Upper lobe of left lung (tissue), 6 donors: ENCODE measurements around the gene ASB15. TPM values are rescaled to one million over a fixed set of nuclear protein-coding genes. Genes with fewer than 3 reads are reported as not detected.

Experiments used
- ATAC-seq, 2 donors: fragments of 200-7000 bp; cut with Tn5 transposase; one replicate each; pipeline ENCODE4 v1.9.1; 2022; ENCODE audit warnings: mild to moderate bottlenecking in 2 of 2, moderate library complexity in 2 of 2; ENCODE audit not compliant: low FRiP score in 2 of 2
- DNase-seq, 2 donors: peaks; one replicate each; pipeline ENCODE4 v3.0.0-alpha.2; 2019 to 2020
- H3K27ac ChIP-seq, 4 donors: fragments of 200-600 bp; sonication (generic); one replicate each; pipeline ENCODE4 v1.5.1; 2016 to 2019
- H3K27me3 ChIP-seq, 4 donors: fragments of 200-600 bp; sonication (generic); one replicate each; pipeline ENCODE4 v1.5.1; 2017 to 2019
- H3K36me3 ChIP-seq, 4 donors: fragments of 200-600 bp; sonication (generic); one replicate each; pipeline ENCODE4 v1.5.1; 2016 to 2019
- H3K4me1 ChIP-seq, 4 donors: fragments of 200-600 bp; sonication (generic); one replicate each; pipeline ENCODE4 v1.5.1; 2018 to 2019
- H3K4me3 ChIP-seq, 4 donors: fragments of 200-600 bp; sonication (generic); one replicate each; pipeline ENCODE4 v1.5.1; 2017 to 2019; ENCODE audit warnings: mild to moderate bottlenecking in 2 of 4, moderate library complexity in 1 of 4
- H3K9me3 ChIP-seq, 4 donors: fragments of 200-600 bp; sonication (generic); one replicate each; pipeline ENCODE4 v1.5.1; 2018 to 2019
- EP300 ChIP-seq, 4 donors: sonication (generic); formaldehyde crosslinking; IDR thresholded peaks; one replicate each; pipeline ENCODE4 v1.5.1; 2017; ENCODE audit warnings: antibody characterized with exemption in 4 of 4, control low read depth in 2 of 4
- POLR2A ChIP-seq, 4 donors: fragments of 450-650 bp; IDR thresholded peaks; one replicate each; pipeline ENCODE4 v1.5.1; 2016 to 2017; ENCODE audit warnings: antibody characterized with exemption in 4 of 4, mild to moderate bottlenecking in 2 of 4
- POLR2AphosphoS5 ChIP-seq, 2 donors: sonication (generic); formaldehyde crosslinking; IDR thresholded peaks; one replicate each; pipeline ENCODE4 v1.5.1; 2017; ENCODE audit warnings: antibody characterized with exemption in 2 of 2
- WGBS, 2 donors: methylation state at CpG; one replicate each; pipeline ENCODE4 v1.1.5; 2017 to 2018; 5-methylcytosine and 5-hydroxymethylcytosine counted together
- total RNA-seq, 6 donors: library from RNA; depleted of rRNA in 4 of 6; stranded (reverse); fragments of >200 nt in 4 of 6; gene quantifications; one replicate each; pipeline versions ENCODE4 v1.1.0 to v1.2.1, GENCODE V29; 2016 to 2021
- TF ChIP-seq, protein P1 (sequence below), 6 experiments: fragments of 450-650 bp in 4 of 6; fragments of 200-600 bp in 2 of 6; sonication (generic) in 2 of 6; IDR thresholded peaks; one replicate each; pipeline ENCODE4 v1.5.1; 2016 to 2019; ENCODE audit warnings: antibody characterized with exemption in 6 of 6
- donor health status: DM: no; HTN: no; CAD: no; lungs with moderate emphysema.
- donor health status: DM: no; HTN: yes; CAD: no; lungs with severe emphysema.

Gene ASB15
- total RNA-seq, 6 donors from 2014 or later, result not detected

DNA sequence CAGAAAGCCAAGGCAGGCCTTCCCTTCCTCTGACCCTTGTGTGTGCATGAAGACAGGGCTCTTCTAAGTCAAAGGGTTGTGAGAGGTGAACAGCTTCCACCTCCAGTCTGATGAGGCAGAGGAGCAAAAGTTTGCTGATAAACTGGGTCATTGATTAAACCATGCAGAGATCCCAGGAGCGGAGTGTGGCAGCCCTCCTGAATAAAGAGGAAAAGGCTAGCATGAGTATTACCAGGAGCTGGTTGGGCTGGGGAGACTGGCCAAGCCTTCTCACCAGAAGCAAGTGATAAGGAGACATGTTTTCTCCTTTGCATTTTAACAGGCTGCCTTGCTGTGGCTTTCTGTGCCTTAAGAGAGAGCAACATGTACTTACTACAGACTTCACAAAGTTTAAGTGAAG, 64.3 kb downstream of the ASB15 start:
- Histone ChIP-seq H3K36me3 (no peaks in the 10 kb centered on the region), H3K9me3 (no peaks in the 10 kb centered on the region), H3K4me3 (no peak overlapping the region), H3K27ac (no peak overlapping the region), H3K4me1 (no peaks in the 10 kb centered on the region), H3K27me3 (no peaks in the 10 kb centered on the region)
- ATAC-seq (no peak), DNase-seq (no peak)
- TF ChIP-seq POLR2A (IDR thresholded peaks at IDR 0.05) (no peak), POLR2AphosphoS5 (IDR thresholded peaks at IDR 0.05) (no peak), EP300 (IDR thresholded peaks at IDR 0.05) (no peak)
- TF ChIP-seq, protein P1, sequence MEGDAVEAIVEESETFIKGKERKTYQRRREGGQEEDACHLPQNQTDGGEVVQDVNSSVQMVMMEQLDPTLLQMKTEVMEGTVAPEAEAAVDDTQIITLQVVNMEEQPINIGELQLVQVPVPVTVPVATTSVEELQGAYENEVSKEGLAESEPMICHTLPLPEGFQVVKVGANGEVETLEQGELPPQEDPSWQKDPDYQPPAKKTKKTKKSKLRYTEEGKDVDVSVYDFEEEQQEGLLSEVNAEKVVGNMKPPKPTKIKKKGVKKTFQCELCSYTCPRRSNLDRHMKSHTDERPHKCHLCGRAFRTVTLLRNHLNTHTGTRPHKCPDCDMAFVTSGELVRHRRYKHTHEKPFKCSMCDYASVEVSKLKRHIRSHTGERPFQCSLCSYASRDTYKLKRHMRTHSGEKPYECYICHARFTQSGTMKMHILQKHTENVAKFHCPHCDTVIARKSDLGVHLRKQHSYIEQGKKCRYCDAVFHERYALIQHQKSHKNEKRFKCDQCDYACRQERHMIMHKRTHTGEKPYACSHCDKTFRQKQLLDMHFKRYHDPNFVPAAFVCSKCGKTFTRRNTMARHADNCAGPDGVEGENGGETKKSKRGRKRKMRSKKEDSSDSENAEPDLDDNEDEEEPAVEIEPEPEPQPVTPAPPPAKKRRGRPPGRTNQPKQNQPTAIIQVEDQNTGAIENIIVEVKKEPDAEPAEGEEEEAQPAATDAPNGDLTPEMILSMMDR (IDR thresholded peaks at IDR 0.05), result no peak
- WGBS, 2 donors, result 92 to 93% methylated on average over 1 of the region's 1 CpG

DNA sequence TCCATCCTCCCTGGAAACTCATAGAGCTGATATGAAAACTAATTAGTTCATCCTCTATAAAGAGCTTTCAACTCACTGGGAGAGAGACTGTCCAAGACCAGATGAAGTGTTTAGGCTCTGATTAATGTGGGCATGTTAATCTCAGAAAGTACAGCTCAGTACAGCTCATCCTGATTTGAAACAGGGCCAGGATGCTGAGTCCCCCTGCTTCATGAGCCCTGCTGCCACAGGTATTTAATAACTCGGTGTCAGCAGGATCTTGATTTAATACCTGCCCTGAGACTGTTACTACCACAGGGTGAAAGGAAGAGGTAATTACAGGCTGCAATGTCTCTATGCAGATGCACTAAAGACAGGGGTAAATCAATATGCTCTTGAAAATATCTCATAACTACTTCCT, 64.9 kb downstream of the ASB15 start:
- ATAC-seq (no peak), DNase-seq (no peak)
- TF ChIP-seq EP300 (IDR thresholded peaks at IDR 0.05), result no peak
- no peak for TF ChIP-seq POLR2A (IDR thresholded peaks at IDR 0.05)
- H3K4me3 ChIP-seq, result no peak overlapping the region
- no peaks in the 10 kb centered on the region for H3K9me3 ChIP-seq
- H3K27ac ChIP-seq, result no peak overlapping the region
- WGBS, 2 donors, result 87 to 88% methylated on average over 1 of the region's 1 CpG
- no peaks in the 10 kb centered on the region for H3K27me3 ChIP-seq
- no peaks in the 10 kb centered on the region for H3K36me3 ChIP-seq
- no peaks in the 10 kb centered on the region for H3K4me1 ChIP-seq

DNA sequence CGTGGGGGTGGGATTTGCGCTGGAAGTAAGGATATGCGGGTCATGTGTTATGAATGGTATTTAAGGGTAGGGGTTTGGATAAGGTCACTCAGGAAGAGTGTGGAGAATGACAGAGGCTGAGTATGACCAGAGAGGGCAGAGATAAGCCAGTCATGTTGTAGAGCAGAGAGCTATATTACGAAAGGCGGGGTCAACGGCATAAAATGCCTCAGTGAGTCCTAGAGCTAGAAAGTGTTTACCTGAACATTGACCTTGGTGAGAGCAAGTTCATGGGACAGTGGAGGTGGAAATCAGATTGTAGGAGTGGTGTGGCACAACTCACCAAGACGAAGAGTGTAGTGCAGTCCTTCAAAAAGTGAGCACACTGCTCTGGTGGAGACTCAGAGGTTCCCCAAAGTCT, 67.9 kb downstream of the ASB15 start:
- no peaks in the 10 kb centered on the region for H3K36me3 ChIP-seq
- TF ChIP-seq, protein P1 (IDR thresholded peaks at IDR 0.05), result no peak
- no peak for TF ChIP-seq EP300 (IDR thresholded peaks at IDR 0.05)
- TF ChIP-seq POLR2AphosphoS5 (IDR thresholded peaks at IDR 0.05), result no peak
- TF ChIP-seq POLR2A (IDR thresholded peaks at IDR 0.05), result no peak
- no peak for DNase-seq

DNA sequence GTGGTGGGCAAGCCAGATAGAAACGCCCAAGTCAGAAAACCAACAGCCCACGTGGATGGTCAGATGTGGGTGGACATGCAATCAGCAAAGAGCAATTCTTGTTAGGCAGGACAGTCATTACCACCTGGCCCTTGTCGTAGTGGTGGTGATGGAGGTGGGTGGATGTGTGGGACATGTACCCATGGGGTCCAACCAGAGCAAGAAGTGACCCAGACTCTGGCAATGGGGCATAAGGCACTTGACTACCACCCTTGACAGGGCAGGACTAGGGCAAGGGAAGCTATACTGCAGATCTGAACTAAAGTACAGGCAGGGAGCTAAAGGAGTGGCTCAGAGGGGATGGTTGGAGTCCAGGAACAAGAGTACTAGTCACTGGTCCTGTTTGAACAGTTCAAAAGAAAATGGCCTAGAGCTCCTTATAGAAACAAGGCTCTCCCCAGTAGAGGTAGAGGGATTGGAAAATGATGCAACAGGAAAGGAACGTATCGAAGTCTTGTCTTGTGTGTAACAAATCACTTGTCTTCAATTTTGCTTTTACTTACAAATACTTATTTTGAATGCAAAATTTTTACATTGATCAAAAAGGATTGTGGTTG, 71.6 kb downstream of the ASB15 start:
- TF ChIP-seq POLR2A (IDR thresholded peaks at IDR 0.05), result no peak
- TF ChIP-seq, protein P1 (IDR thresholded peaks at IDR 0.05), result no peak
- no peak for TF ChIP-seq EP300 (IDR thresholded peaks at IDR 0.05)
- no peak for TF ChIP-seq POLR2AphosphoS5 (IDR thresholded peaks at IDR 0.05)
- ATAC-seq (no peak), DNase-seq (no peak)
- Histone ChIP-seq H3K27ac (no peak overlapping the region), H3K9me3 (no peaks in the 10 kb centered on the region), H3K4me3 (no peak overlapping the region), H3K36me3 (no peaks in the 10 kb centered on the region), H3K27me3 (no peaks in the 10 kb centered on the region), H3K4me1 (peaks cover 0 to 6% (median 0%) of the 10 kb centered on the region in 4 donors)
- 93 to 94% methylated on average over 5 of the region's 5 CpGs for WGBS, 2 donors

More for the DNA sequence above, 67.9 kb downstream of the ASB15 start:
- ATAC-seq, result no peak
- H3K27me3 ChIP-seq, result no peaks in the 10 kb centered on the region
- H3K9me3 ChIP-seq, result no peaks in the 10 kb centered on the region
- H3K4me1 ChIP-seq, result peaks cover 0 to 5% (median 0%) of the 10 kb centered on the region in 4 donors
- 91% methylated on average over 7 of the region's 7 CpGs for WGBS, 2 donors
- no peak overlapping the region for H3K27ac ChIP-seq
- H3K4me3 ChIP-seq, result no peak overlapping the region

DNA sequence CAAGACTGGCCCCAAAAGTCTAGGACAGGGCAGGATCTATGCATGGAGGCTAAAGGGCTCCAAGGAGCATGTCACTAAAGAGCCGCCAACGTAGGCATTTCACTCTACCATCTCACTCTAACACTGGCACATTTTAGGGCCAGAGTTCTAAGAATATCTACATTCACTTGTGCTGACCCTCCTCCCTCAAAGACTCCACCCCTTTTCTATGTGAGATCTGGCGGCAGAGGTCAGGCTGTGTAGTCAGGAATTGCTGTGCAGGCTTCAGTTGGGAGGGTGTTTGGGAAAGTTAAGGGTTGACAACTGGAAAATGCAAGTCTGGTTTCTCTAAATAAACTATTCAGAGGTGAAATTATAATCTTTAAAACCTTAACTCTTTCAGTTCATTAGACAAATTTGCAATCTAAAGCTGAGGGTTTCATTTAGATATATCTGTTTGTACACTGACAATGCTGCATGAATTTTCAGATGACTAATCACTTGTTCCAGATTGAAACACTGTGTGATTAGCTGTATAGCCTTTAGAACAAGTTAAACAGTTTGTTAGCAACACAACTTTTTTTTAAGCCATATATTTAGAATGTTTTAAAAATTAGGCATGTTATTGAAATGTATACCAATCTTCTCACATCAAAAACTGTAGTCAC, 72.3 kb downstream of the ASB15 start:
- DNase-seq, result no peak
- Histone ChIP-seq H3K4me3 (no peak overlapping the region), H3K9me3 (no peaks in the 10 kb centered on the region), H3K27me3 (no peaks in the 10 kb centered on the region), H3K36me3 (no peaks in the 10 kb centered on the region), H3K27ac (no peak overlapping the region), H3K4me1 (peaks cover 0 to 6% (median under 1%) of the 10 kb centered on the region in 4 donors)
- TF ChIP-seq EP300 (IDR thresholded peaks at IDR 0.05), result no peak
- TF ChIP-seq POLR2AphosphoS5 (IDR thresholded peaks at IDR 0.05), result no peak
- TF ChIP-seq POLR2A (IDR thresholded peaks at IDR 0.05), result no peak
- TF ChIP-seq, protein P1 (IDR thresholded peaks at IDR 0.05), result no peak
- no peak for ATAC-seq
- WGBS, 2 donors, result 87 to 92% methylated on average over 3 of the region's 3 CpGs
